H1 (cell line): Measurements from ENCODE around the gene UPF3A. TPM values are rescaled to one million over a fixed set of nuclear protein-coding genes. Genes with fewer than 3 reads are reported as not detected.
A peak's percentile ranks its signal among the peaks of the same experiment; 100 is the strongest.

Experiments used
- CTCF ChIA-PET: fragments of 300-600 bp; sonication (Branson Sonifier 250); formaldehyde crosslinking; loops from one replicate; lab custom pipeline; 2021; ENCODE audit not compliant: partially characterized antibody; lab: Charles Lee
- POLR2A ChIA-PET: fragments of 300-600 bp; sonication (Branson Sonifier 250); formaldehyde crosslinking; loops from one replicate; lab custom pipeline; 2021; ENCODE audit warnings: inconsistent platforms; ENCODE audit not compliant: partially characterized antibody; lab: Charles Lee
- DNase-seq, 2 experiments: peaks; one replicate each; pipeline versions ENCODE4 v3.0.0 to v3.0.0-alpha.2; 2010 to 2022; ENCODE audit warnings: low spot score in 2 of 2, low read depth in 1 of 2, mixed read lengths in 1 of 2
- FAIRE-seq: peaks from 2 replicates; lab custom pipeline; 2011; peaks lifted over from hg19 to GRCh38; lab: Jason Lieb, UNC
- H2AFZ ChIP-seq: 2 replicates; pipeline ENCODE4 v1.8.1; 2012; ENCODE audit warnings: low read length, inconsistent platforms
- H2AK5ac ChIP-seq: 2 replicates; pipeline ENCODE4 v1.6.1; 2013; ENCODE audit warnings: low read depth, low read length
- H2BK120ac ChIP-seq: replicated peaks from 2 replicates; pipeline ENCODE3; 2013; ENCODE audit warnings: low read depth, low read length, inconsistent platforms
- H2BK12ac ChIP-seq: 2 replicates; pipeline ENCODE4 v1.6.1; 2013; ENCODE audit warnings: low read depth, low read length
- H2BK15ac ChIP-seq: 2 replicates; pipeline ENCODE4 v1.6.1; 2013; ENCODE audit warnings: low read length
- H2BK20ac ChIP-seq: 2 replicates; pipeline ENCODE4 v1.6.1; 2013; ENCODE audit warnings: low read length
- H2BK5ac ChIP-seq: 2 replicates; pipeline ENCODE4 v1.6.1; 2013; ENCODE audit warnings: low read depth, low read length
- H3K14ac ChIP-seq: 2 replicates; pipeline ENCODE4 v1.6.1; 2013; ENCODE audit warnings: inconsistent platforms; ENCODE audit not compliant: insufficient read length
- H3K18ac ChIP-seq: 2 replicates; pipeline ENCODE4 v1.6.1; 2013; ENCODE audit warnings: low read length; ENCODE audit errors: extremely low read depth
- H3K23ac ChIP-seq: 2 replicates; pipeline ENCODE4 v1.6.1; 2013; ENCODE audit warnings: inconsistent platforms; ENCODE audit not compliant: insufficient read length
- H3K23me2 ChIP-seq: 2 replicates; pipeline ENCODE4 v1.6.1; 2013; ENCODE audit warnings: low read depth, low read length
- H3K27ac ChIP-seq: 2 replicates; pipeline ENCODE4 v1.6.1; 2011; ENCODE audit warnings: low read depth, low read length, inconsistent platforms
- H3K27me3 ChIP-seq, 4 experiments: replicated peaks in 1 of 4; 1 replicate in 1 of 4; 2 replicates in 3 of 4; pipeline versions ENCODE4 v1.6.1 to v1.8.1; 2011 to 2013; ENCODE audit warnings: low read length in 3 of 4, mild to moderate bottlenecking in 3 of 4, inconsistent platforms in 2 of 4, mixed read lengths in 2 of 4, moderate library complexity in 1 of 4; ENCODE audit not compliant: control insufficient read depth in 3 of 4, insufficient read depth in 3 of 4; ENCODE audit errors: extremely low read depth in 1 of 4
- H3K36me3 ChIP-seq, 4 experiments: 2 replicates each; pipeline versions ENCODE4 v1.6.1 to v1.8.1; 2011 to 2013; ENCODE audit warnings: mild to moderate bottlenecking in 4 of 4, low read length in 3 of 4, moderate library complexity in 2 of 4, control low read depth in 1 of 4, inconsistent platforms in 1 of 4; ENCODE audit not compliant: insufficient read depth in 4 of 4, control insufficient read depth in 2 of 4
- H3K4ac ChIP-seq: replicated peaks from 2 replicates; pipeline ENCODE3; 2013; ENCODE audit warnings: low read length, low read depth, mixed read lengths, inconsistent platforms; ENCODE audit not compliant: insufficient read length
- H3K4me1 ChIP-seq, 4 experiments: replicated peaks in 1 of 4; 1 replicate in 1 of 4; 2 replicates in 3 of 4; pipeline versions ENCODE4 v1.6.1 to v1.8.1; 2011 to 2013; ENCODE audit warnings: low read length in 3 of 4, inconsistent platforms in 2 of 4, mixed read lengths in 1 of 4; ENCODE audit not compliant: insufficient read depth in 4 of 4, control insufficient read depth in 3 of 4
- H3K4me2 ChIP-seq, 2 experiments: 2 replicates each; pipeline versions ENCODE4 v1.6.1 to v1.8.1; 2011 to 2013; ENCODE audit warnings: low read depth in 2 of 2, low read length in 2 of 2, control low read depth in 1 of 2, inconsistent platforms in 1 of 2, mild to moderate bottlenecking in 1 of 2; ENCODE audit not compliant: insufficient read depth in 1 of 2
- H3K4me3 ChIP-seq, 4 experiments: fragments of 200-600, 300-600 bp in 1 of 4; sonication (generic), shearing (Covaris generic), sonication (Bioruptor Twin) in 1 of 4; 2 replicates each; pipeline versions ENCODE4 v1.5.1 to v1.8.1; 2011 to 2016; ENCODE audit warnings: low read length in 4 of 4, low read depth in 3 of 4, control low read depth in 2 of 4, inconsistent platforms in 2 of 4, mild to moderate bottlenecking in 2 of 4, mixed read lengths in 1 of 4, moderate library complexity in 1 of 4; ENCODE audit not compliant: insufficient read depth in 2 of 4; ENCODE audit errors: extremely low read depth in 1 of 4
- H3K56ac ChIP-seq: replicated peaks from 2 replicates; pipeline ENCODE3; 2013; ENCODE audit warnings: low read depth, mild to moderate bottlenecking, mixed read lengths, low read length, inconsistent platforms; ENCODE audit not compliant: insufficient read length
- H3K79me1 ChIP-seq: 2 replicates; pipeline ENCODE4 v1.6.1; 2013; ENCODE audit warnings: low read depth, low read length, control low read depth
- H3K79me2 ChIP-seq, 2 experiments: 2 replicates each; pipeline versions ENCODE4 v1.6.1 to v1.8.1; 2012 to 2013; ENCODE audit warnings: low read length in 2 of 2, mild to moderate bottlenecking in 2 of 2, inconsistent platforms in 1 of 2; ENCODE audit not compliant: insufficient read depth in 2 of 2, control insufficient read depth in 1 of 2
- H3K9ac ChIP-seq, 4 experiments: replicated peaks in 1 of 4; 1 replicate in 1 of 4; 2 replicates in 3 of 4; pipeline versions ENCODE4 v1.6.1 to v1.8.1; 2011 to 2013; ENCODE audit warnings: low read depth in 3 of 4, low read length in 3 of 4, control low read depth in 2 of 4, mild to moderate bottlenecking in 2 of 4, moderate library complexity in 2 of 4, inconsistent platforms in 1 of 4; ENCODE audit errors: extremely low read depth in 1 of 4
- H3K9me3 ChIP-seq, 2 experiments: 2 replicates each; pipeline versions ENCODE4 v1.6.1 to v1.8.1; 2012 to 2013; ENCODE audit warnings: mild to moderate bottlenecking in 2 of 2, moderate library complexity in 2 of 2, control low read depth in 1 of 2, inconsistent platforms in 1 of 2, low read depth in 1 of 2, low read length in 1 of 2, mixed read lengths in 1 of 2; ENCODE audit not compliant: insufficient read depth in 2 of 2
- H4K20me1 ChIP-seq, 2 experiments: replicated peaks in 1 of 2; 2 replicates each; pipeline versions ENCODE3 to v1.8.1; 2011 to 2013; ENCODE audit warnings: inconsistent platforms in 2 of 2, low read length in 2 of 2, mild to moderate bottlenecking in 1 of 2; ENCODE audit not compliant: insufficient read depth in 2 of 2, control insufficient read depth in 1 of 2
- H4K5ac ChIP-seq: 2 replicates; pipeline ENCODE4 v1.6.1; 2013; ENCODE audit warnings: low read length, low read depth, mixed read lengths, inconsistent platforms; ENCODE audit not compliant: insufficient read length
- H4K8ac ChIP-seq: 2 replicates; pipeline ENCODE4 v1.8.0; 2013; ENCODE audit warnings: mild to moderate bottlenecking, moderate library complexity, low read length, inconsistent platforms; ENCODE audit not compliant: insufficient read depth; ENCODE audit errors: extremely low read depth
- H4K91ac ChIP-seq: replicated peaks from 2 replicates; pipeline ENCODE3; 2013; ENCODE audit warnings: low read length, mixed read lengths, inconsistent platforms; ENCODE audit not compliant: insufficient read length
- ATF2 ChIP-seq: IDR thresholded peaks from 2 replicates; pipeline ENCODE4 v1.6.1; 2012; ENCODE audit warnings: low read length, inconsistent platforms
- CBX5 ChIP-seq: fragments of 300-800, 300-1000 bp; sonication (generic); IDR thresholded peaks from 2 replicates; pipeline ENCODE4 v1.7.1; 2016; ENCODE audit warnings: antibody characterized with exemption, low read length, low read depth
- E2F6 ChIP-seq: IDR thresholded peaks from 2 replicates; pipeline ENCODE4 v1.6.1; 2012; ENCODE audit warnings: inconsistent platforms
- RXRA ChIP-seq: IDR thresholded peaks from 2 replicates; pipeline ENCODE4 v1.6.1; 2011; ENCODE audit warnings: low read depth, mild to moderate bottlenecking, low read length, moderate library complexity; ENCODE audit not compliant: insufficient read depth
- SAP30 ChIP-seq: fragments of 300-600 bp; sonication (generic); IDR thresholded peaks from 2 replicates; pipeline ENCODE4 v1.7.1; 2012; ENCODE audit warnings: low read length, moderate library complexity, mild to moderate bottlenecking, inconsistent platforms; ENCODE audit not compliant: insufficient read depth, insufficient replicate concordance
- SIN3A ChIP-seq, 2 experiments: IDR thresholded peaks in 1 of 2; conservative IDR thresholded peaks in 1 of 2; 2 replicates each; pipeline ENCODE4 v1.6.1; 2011 to 2012; ENCODE audit warnings: low read length in 2 of 2, improper control_type of control experiment in 1 of 2, low read depth in 1 of 2, mild to moderate bottlenecking in 1 of 2
- TAF1 ChIP-seq: IDR thresholded peaks from 2 replicates; pipeline ENCODE4 v1.6.1; 2011; ENCODE audit warnings: mild to moderate bottlenecking, low read depth, low read length
- TEAD4 ChIP-seq: IDR thresholded peaks from 2 replicates; pipeline ENCODE4 v1.6.1; 2012; ENCODE audit warnings: low read depth, low read length, inconsistent platforms, mixed read lengths
- WGBS, 2 experiments: shearing (Covaris generic) in 1 of 2; methylation state at CpG; one replicate each; pipeline versions ENCODE4 v1.1.6 to v1.1.7; 2013 to 2015; ENCODE audit warnings: low lambda C conversion rate in 2 of 2, mixed read lengths in 2 of 2, inconsistent platforms in 1 of 2, low coverage in 1 of 2, missing lambda C conversion rate in 1 of 2; ENCODE audit not compliant: insufficient replicate concordance in 2 of 2, insufficient coverage in 1 of 2, insufficient read length in 1 of 2; ENCODE audit errors: extremely low coverage in 1 of 2, missing lambda C conversion rate in 1 of 2; 5-methylcytosine and 5-hydroxymethylcytosine counted together
- polyA plus RNA-seq, 7 experiments: library from polyadenylated mRNA; depleted of rRNA in 3 of 7; stranded (reverse) in 5 of 7; unstranded in 2 of 7; fragments of >200 nt in 5 of 7; fragments of 200-250 nt in 2 of 7; gene quantifications; 1 replicate in 5 of 7; 2 replicates in 1 of 7; 4 replicates in 1 of 7; pipeline versions ENCODE4 v1.2.1 to v1.2.3, GENCODE V29; 2011 to 2013; ENCODE audit warnings: missing spikeins in 2 of 7, mixed read lengths in 2 of 7
- total RNA-seq: library from RNA; stranded (reverse); fragmentation: NEBNext Ultra II Directional; extraction: Animal tissue kit (Norgen Biotek cat#: 25700); gene quantifications from 2 replicates; pipeline ENCODE4 v1.2.1, GENCODE V29; 2021

Gene UPF3A
- total and polyA plus RNA-seq, 2 of the 8 experiments (the other 6 are each of a cell fraction or from before 2014, with no cell fraction given), result 47.1 to 58.2 TPM

DNA sequence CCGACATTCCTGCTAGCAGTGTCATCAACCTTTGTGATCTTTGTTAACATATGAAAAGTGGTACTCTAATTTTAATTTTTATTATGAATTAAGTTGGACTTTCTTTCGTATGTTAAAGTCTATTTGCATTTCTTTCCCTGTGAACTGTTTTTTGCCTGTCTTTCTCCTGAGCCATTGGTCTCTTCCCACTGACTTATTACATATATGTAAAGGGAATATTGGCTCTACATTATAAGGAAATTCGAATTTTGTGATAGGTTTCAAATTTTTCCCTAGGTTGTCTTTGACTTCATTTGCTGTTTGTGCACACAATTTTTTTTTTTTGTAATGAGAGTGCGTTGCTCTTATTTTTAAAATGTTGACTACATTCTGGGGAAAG, 47.1 kb upstream of the UPF3A start:
- H2AK5ac ChIP-seq, result no peak overlapping the region; the same call in 1 of the 2 replicates
- H3K9ac ChIP-seq, result no peak overlapping the region
- FAIRE-seq, result no peak
- peaks cover 6 to 21% of the 10 kb centered on the region in 2 experiments; a peak in 3 of 4 replicates for H3K79me2 ChIP-seq
- H2BK20ac ChIP-seq, result no peak overlapping the region; the same call in 1 of the 2 replicates
- H3K14ac ChIP-seq, result no peak overlapping the region
- no peak overlapping the region for H2BK120ac ChIP-seq
- peak overlapping the region in 1 of 4 experiments; percentile 88; a peak in 2 of 8 replicates for H3K4me3 ChIP-seq
- peak overlapping the region; percentile 2 to 20; a peak in 1 of 4 replicates for H3K4me2 ChIP-seq
- H4K5ac ChIP-seq, result no peak overlapping the region
- H2AFZ ChIP-seq, result no peak overlapping the region
- peaks cover 9 to 20% (median 13%) of the 10 kb centered on the region in 4 experiments; a peak in 6 of 7 replicates for H3K4me1 ChIP-seq
- no peak overlapping the region for H3K27ac ChIP-seq
- WGBS, 2 experiments, result 51% methylated on average over 4 of the region's 4 CpGs; no CpG with 5 or more reads in 1 of the 2 experiments
- H4K8ac ChIP-seq, result peak overlapping the region; percentile 64; the same call in 1 of the 2 replicates
- H3K18ac ChIP-seq, result no peak overlapping the region
- DNase-seq, result no peak
- no peak overlapping the region for H4K91ac ChIP-seq
- H2BK12ac ChIP-seq, result no peak overlapping the region
- CTCF ChIA-PET, result no interaction called here
- peaks cover 4% of the 10 kb centered on the region for H3K23me2 ChIP-seq
- POLR2A ChIA-PET, result no interaction called here
- no peaks in the 10 kb centered on the region for H3K27me3 ChIP-seq
- H3K9me3 ChIP-seq, result no peaks in the 10 kb centered on the region
- no peak overlapping the region for H2BK15ac ChIP-seq
- no peak overlapping the region for H2BK5ac ChIP-seq
- H3K36me3 ChIP-seq, result peaks cover 10 to 27% (median 19%) of the 10 kb centered on the region in 4 experiments
- no peak for TF ChIP-seq E2F6
- no peak for TF ChIP-seq TEAD4
- TF ChIP-seq SIN3A (conservative IDR thresholded peaks at IDR 0.05 in 1 of 2, IDR thresholded peaks at IDR 0.05 in 1 of 2; ENCODE audit: low read depth in 1 of 2, low read length in 2 of 2), result no peak
- no peak for TF ChIP-seq SAP30
- TF ChIP-seq RXRA, result no peak
- no peak for TF ChIP-seq CBX5
- TF ChIP-seq TAF1, result no peak
- no peak for TF ChIP-seq ATF2
- no peak overlapping the region for H3K56ac ChIP-seq
- H3K79me1 ChIP-seq, result peaks cover 2% of the 10 kb centered on the region; the same call in 1 of the 2 replicates
- H4K20me1 ChIP-seq, result peaks cover 5 to 8% of the 10 kb centered on the region in 2 experiments
- H3K4ac ChIP-seq, result no peak overlapping the region
- H3K23ac ChIP-seq, result no peak overlapping the region
